Measurements from ENCODE around the gene POLR1A.

POLR1A gene

GRCh38 chr2:86143307-86143706, 37.6 kb upstream of the POLR1A start:
- Histone ChIP-seq H3K27ac (ENCODE audit: poor library complexity, severe bottlenecking) (no peak overlapping the region), H3K27me3 (ENCODE audit: insufficient read depth, poor library complexity, severe bottlenecking) (no peaks in the 10 kb centered on the region), H3K9me3 (ENCODE audit: severe bottlenecking) (no peaks in the 10 kb centered on the region), H3K4me3 (ENCODE audit: severe bottlenecking) (no peak overlapping the region), H3K4me1 (ENCODE audit: insufficient read depth, poor library complexity, severe bottlenecking) (no peaks in the 10 kb centered on the region), H3K36me3 (ENCODE audit: low read depth) (peaks cover 87% of the 10 kb centered on the region)
- no peak for ATAC-seq (ENCODE audit: low read depth)
- DNase-seq (ENCODE audit: low spot score): no peak
- TF ChIP-seq, protein P1, sequence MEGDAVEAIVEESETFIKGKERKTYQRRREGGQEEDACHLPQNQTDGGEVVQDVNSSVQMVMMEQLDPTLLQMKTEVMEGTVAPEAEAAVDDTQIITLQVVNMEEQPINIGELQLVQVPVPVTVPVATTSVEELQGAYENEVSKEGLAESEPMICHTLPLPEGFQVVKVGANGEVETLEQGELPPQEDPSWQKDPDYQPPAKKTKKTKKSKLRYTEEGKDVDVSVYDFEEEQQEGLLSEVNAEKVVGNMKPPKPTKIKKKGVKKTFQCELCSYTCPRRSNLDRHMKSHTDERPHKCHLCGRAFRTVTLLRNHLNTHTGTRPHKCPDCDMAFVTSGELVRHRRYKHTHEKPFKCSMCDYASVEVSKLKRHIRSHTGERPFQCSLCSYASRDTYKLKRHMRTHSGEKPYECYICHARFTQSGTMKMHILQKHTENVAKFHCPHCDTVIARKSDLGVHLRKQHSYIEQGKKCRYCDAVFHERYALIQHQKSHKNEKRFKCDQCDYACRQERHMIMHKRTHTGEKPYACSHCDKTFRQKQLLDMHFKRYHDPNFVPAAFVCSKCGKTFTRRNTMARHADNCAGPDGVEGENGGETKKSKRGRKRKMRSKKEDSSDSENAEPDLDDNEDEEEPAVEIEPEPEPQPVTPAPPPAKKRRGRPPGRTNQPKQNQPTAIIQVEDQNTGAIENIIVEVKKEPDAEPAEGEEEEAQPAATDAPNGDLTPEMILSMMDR (IDR thresholded peaks at IDR 0.05; ENCODE audit: poor library complexity, severe bottlenecking): no peak

- H3K4me1 ChIP-seq (ENCODE audit: insufficient read depth, poor library complexity, severe bottlenecking): no peaks in the 10 kb centered on the region
- H3K27me3 ChIP-seq (ENCODE audit: insufficient read depth, poor library complexity, severe bottlenecking): no peaks in the 10 kb centered on the region
- DNase-seq (ENCODE audit: low spot score) (no peak), ATAC-seq (ENCODE audit: low read depth) (no peak)
- H3K9me3 ChIP-seq (ENCODE audit: severe bottlenecking): no peaks in the 10 kb centered on the region
- peaks cover 87% of the 10 kb centered on the region for H3K36me3 ChIP-seq (ENCODE audit: low read depth)
- TF ChIP-seq, protein P1 (IDR thresholded peaks at IDR 0.05; ENCODE audit: poor library complexity, severe bottlenecking): no peak
- H3K27ac ChIP-seq (ENCODE audit: poor library complexity, severe bottlenecking): no peak overlapping the region
- no peak overlapping the region for H3K4me3 ChIP-seq (ENCODE audit: severe bottlenecking)
Observed at GRCh38 chr2:86142436-86143257, 37.0 kb upstream of the POLR1A start.

DNA sequence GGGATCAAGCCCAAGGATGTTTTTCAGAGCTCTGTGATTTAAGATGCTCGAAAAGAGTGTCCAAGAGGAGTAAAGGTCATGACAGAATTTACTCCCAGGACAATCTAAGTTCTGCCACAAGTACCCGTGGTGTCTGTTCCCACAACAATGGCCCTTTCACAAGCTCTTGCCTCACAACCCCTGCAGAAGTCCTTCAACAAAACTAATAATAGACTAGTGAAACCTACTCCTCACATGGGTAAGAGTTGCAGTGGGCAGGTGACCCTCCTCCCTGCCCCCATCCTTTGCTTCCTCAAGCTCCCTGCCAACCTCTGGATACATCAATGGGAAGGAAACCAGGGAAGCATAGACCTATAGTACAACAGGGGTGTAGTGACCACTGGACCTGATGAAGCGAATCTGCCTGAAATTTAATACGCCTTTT, 35.3 kb upstream of the POLR1A start:
- H3K4me1 ChIP-seq (ENCODE audit: insufficient read depth, poor library complexity, severe bottlenecking): no peaks in the 10 kb centered on the region
- no peaks in the 10 kb centered on the region for H3K9me3 ChIP-seq (ENCODE audit: severe bottlenecking)
- no peaks in the 10 kb centered on the region for H3K27me3 ChIP-seq (ENCODE audit: insufficient read depth, poor library complexity, severe bottlenecking)
- H3K27ac ChIP-seq (ENCODE audit: poor library complexity, severe bottlenecking): no peak overlapping the region
- no peak overlapping the region for H3K4me3 ChIP-seq (ENCODE audit: severe bottlenecking)
- DNase-seq (ENCODE audit: low spot score): no peak
- TF ChIP-seq, protein P1 (IDR thresholded peaks at IDR 0.05; ENCODE audit: poor library complexity, severe bottlenecking): no peak
- no peak for ATAC-seq (ENCODE audit: low read depth)
- H3K36me3 ChIP-seq (ENCODE audit: low read depth): peaks cover 87% of the 10 kb centered on the region

- Histone ChIP-seq H3K9me3 (ENCODE audit: severe bottlenecking) (no peaks in the 10 kb centered on the region), H3K27me3 (ENCODE audit: insufficient read depth, poor library complexity, severe bottlenecking) (no peaks in the 10 kb centered on the region), H3K36me3 (ENCODE audit: low read depth) (peaks cover 88% of the 10 kb centered on the region), H3K4me3 (ENCODE audit: severe bottlenecking) (no peak overlapping the region), H3K4me1 (ENCODE audit: insufficient read depth, poor library complexity, severe bottlenecking) (no peaks in the 10 kb centered on the region), H3K27ac (ENCODE audit: poor library complexity, severe bottlenecking) (no peak overlapping the region)
- ATAC-seq (ENCODE audit: low read depth) (no peak), DNase-seq (ENCODE audit: low spot score) (no peak)
- TF ChIP-seq, protein P1 (IDR thresholded peaks at IDR 0.05; ENCODE audit: poor library complexity, severe bottlenecking): no peak
Observed at GRCh38 chr2:86139981-86140380, 34.3 kb upstream of the POLR1A start.
